ENCODE data around the gene SDCCAG8. TPM values are rescaled to one million over a fixed set of nuclear protein-coding genes. Genes with fewer than 3 reads are reported as not detected.

Gene SDCCAG8
- polyA plus RNA-seq, 3 donors = 33.2 to 34.4 (median 33.4) TPM

DNA sequence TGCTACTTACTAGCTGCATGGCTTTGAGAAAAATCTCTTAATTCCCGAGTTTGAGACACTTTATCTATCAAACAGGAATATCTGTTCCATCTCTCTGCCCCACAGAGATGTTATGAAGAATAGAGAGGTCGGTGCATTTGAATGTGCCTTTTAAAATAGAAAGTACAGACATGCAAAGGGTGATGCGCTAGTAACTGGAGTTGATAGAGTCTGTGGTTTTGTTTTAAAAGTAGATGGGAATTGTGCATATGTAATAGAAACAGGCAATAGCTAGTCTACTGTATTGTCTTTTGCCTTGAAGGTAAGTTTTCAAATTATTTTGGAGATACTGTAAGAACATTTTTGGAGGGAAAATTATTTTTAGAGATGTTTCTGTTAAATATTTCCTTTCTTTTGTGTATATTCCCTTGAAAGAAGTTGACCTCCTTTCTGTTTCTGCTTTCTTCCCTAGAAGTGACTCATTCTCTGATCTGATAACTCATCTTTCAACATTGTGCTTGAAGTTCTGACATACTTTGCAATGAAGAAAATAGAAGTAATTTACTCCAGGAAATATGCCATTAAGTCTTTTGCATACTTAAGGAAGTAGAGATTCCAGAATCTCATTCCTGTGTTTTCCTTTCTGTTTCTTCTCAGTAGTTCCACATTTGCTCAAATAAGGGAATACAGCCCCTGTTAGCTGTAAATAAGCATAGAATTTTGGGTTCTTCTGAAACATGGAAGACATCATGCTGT lies 151.6 kb downstream of the SDCCAG8 start:
- H3K4me3 Mint-ChIP-seq = no peak overlapping the region
- 48% methylated on average over 2 of the region's 3 CpGs for WGBS (ENCODE audit: insufficient coverage)
- H3K9me3 Mint-ChIP-seq = no peaks in the 10 kb centered on the region
- DNase-seq = no peak
- Histone ChIP-seq H2AFZ (ENCODE audit: insufficient read depth, low read depth, low read length, poor library complexity, severe bottlenecking) (no peak overlapping the region), H4K20me1 (ENCODE audit: insufficient read depth, low read length) (no peaks in the 10 kb centered on the region), H3K27me3 (ENCODE audit: control insufficient read depth in 2 of 2, insufficient read depth in 2 of 2, low read length in 2 of 2) (no peaks in the 10 kb centered on the region), H3K9me3 (replicated peaks in 1 of 2; ENCODE audit: control insufficient read depth in 1 of 2, insufficient read depth in 1 of 2, low read length in 2 of 2) (no peaks in the 10 kb centered on the region), H3K79me2 (ENCODE audit: insufficient read depth, low read length) (no peaks in the 10 kb centered on the region), H3K27ac (ENCODE audit: low read depth in 1 of 2, low read length in 2 of 2) (no peak overlapping the region), H3K4me3 (replicated peaks in 1 of 3; ENCODE audit: low read depth in 2 of 3, low read length in 3 of 3) (no peak overlapping the region), H3K4me1 (ENCODE audit: control insufficient read depth in 1 of 2, insufficient read depth in 2 of 2, low read length in 2 of 2) (no peaks in the 10 kb centered on the region), H3K36me3 (replicated peaks in 1 of 2; ENCODE audit: control insufficient read depth in 1 of 2, insufficient read depth in 2 of 2, low read length in 2 of 2) (no peaks in the 10 kb centered on the region), H3K4me2 (replicated peaks; ENCODE audit: extremely low read depth, low read length, poor library complexity, severe bottlenecking) (no peak overlapping the region), H3K9ac (ENCODE audit: insufficient read depth, low read length, poor library complexity, severe bottlenecking) (no peak overlapping the region)
- H3K4me1 Mint-ChIP-seq = peaks cover 2% of the 10 kb centered on the region
- intact Hi-C loops (cut with micrococcal nuclease) = no loop called here
- H3K27me3 Mint-ChIP-seq (ENCODE audit: low read depth in 3 of 3) = peaks cover 0 to 1% (median 0%) of the 10 kb centered on the region in 3 donors
- TF ChIP-seq CTCF (IDR thresholded peaks at IDR 0.05) = no peak
- no peak overlapping the region for H3K27ac Mint-ChIP-seq
- H3K36me3 Mint-ChIP-seq = peaks cover 5 to 14% of the 10 kb centered on the region in 2 donors

GRCh38 chr1:243408479-243408878 lies 152.6 kb downstream of the SDCCAG8 start:
- Histone ChIP-seq H3K9ac (ENCODE audit: insufficient read depth, low read length, poor library complexity, severe bottlenecking) (no peak overlapping the region), H3K27me3 (ENCODE audit: control insufficient read depth in 2 of 2, insufficient read depth in 2 of 2, low read length in 2 of 2) (no peaks in the 10 kb centered on the region), H2AFZ (ENCODE audit: insufficient read depth, low read depth, low read length, poor library complexity, severe bottlenecking) (no peak overlapping the region), H3K4me3 (replicated peaks in 1 of 3; ENCODE audit: low read depth in 2 of 3, low read length in 3 of 3) (no peak overlapping the region), H4K20me1 (ENCODE audit: insufficient read depth, low read length) (no peaks in the 10 kb centered on the region), H3K36me3 (replicated peaks in 1 of 2; ENCODE audit: control insufficient read depth in 1 of 2, insufficient read depth in 2 of 2, low read length in 2 of 2) (no peaks in the 10 kb centered on the region), H3K4me2 (replicated peaks; ENCODE audit: extremely low read depth, low read length, poor library complexity, severe bottlenecking) (no peak overlapping the region), H3K4me1 (ENCODE audit: control insufficient read depth in 1 of 2, insufficient read depth in 2 of 2, low read length in 2 of 2) (no peaks in the 10 kb centered on the region), H3K27ac (ENCODE audit: low read depth in 1 of 2, low read length in 2 of 2) (no peak overlapping the region), H3K79me2 (ENCODE audit: insufficient read depth, low read length) (no peaks in the 10 kb centered on the region), H3K9me3 (replicated peaks in 1 of 2; ENCODE audit: control insufficient read depth in 1 of 2, insufficient read depth in 1 of 2, low read length in 2 of 2) (no peaks in the 10 kb centered on the region)
- H3K4me3 Mint-ChIP-seq = no peak overlapping the region
- H3K27me3 Mint-ChIP-seq (ENCODE audit: low read depth in 3 of 3) = no peaks in the 10 kb centered on the region
- intact Hi-C loops (cut with micrococcal nuclease) = no loop called here
- peaks cover 3 to 10% of the 10 kb centered on the region in 2 donors for H3K36me3 Mint-ChIP-seq
- TF ChIP-seq CTCF (IDR thresholded peaks at IDR 0.05) = no peak
- no peak for DNase-seq
- H3K27ac Mint-ChIP-seq = no peak overlapping the region
- no peaks in the 10 kb centered on the region for H3K9me3 Mint-ChIP-seq
- peaks cover 2% of the 10 kb centered on the region for H3K4me1 Mint-ChIP-seq

All from CD14-positive monocyte (primary cell).